WERI-Rb-1 (cell line): Measurements from ENCODE around the gene TNFAIP8.

ENCODE experiments used
- DNase-seq: peaks from one replicate; pipeline ENCODE4 v3.0.0-alpha.2; 2020
- H3K27ac ChIP-seq: fragments of 250-450 bp; sonication (Bioruptor Pico); 2 replicates; pipeline ENCODE4 v1.5.1; 2020; ENCODE audit warnings: mild to moderate bottlenecking, moderate library complexity
- H3K27me3 ChIP-seq: fragments of 250-450 bp; sonication (Bioruptor Pico); 2 replicates; pipeline ENCODE4 v1.5.1; 2021; ENCODE audit warnings: mild to moderate bottlenecking, low read depth, moderate library complexity; ENCODE audit not compliant: insufficient read depth, severe bottlenecking
- H3K36me3 ChIP-seq: fragments of 250-450 bp; sonication (Bioruptor Pico); 2 replicates; pipeline ENCODE4 v1.5.1; 2020; ENCODE audit warnings: mild to moderate bottlenecking, moderate library complexity
- H3K4me3 ChIP-seq: 2 replicates; pipeline ENCODE4 v1.5.1; 2011; ENCODE audit warnings: low read depth, mild to moderate bottlenecking, control low read depth, low read length
- H3K9me3 ChIP-seq: fragments of 250-450 bp; sonication (Bioruptor Pico); 2 replicates; pipeline ENCODE4 v1.5.1; 2021; ENCODE audit warnings: mild to moderate bottlenecking, moderate library complexity; ENCODE audit not compliant: severe bottlenecking
- TF ChIP-seq, protein P1 (sequence below): IDR thresholded peaks from 2 replicates; pipeline ENCODE4 v1.5.1; 2011; ENCODE audit warnings: low read depth, mild to moderate bottlenecking, control low read depth, inconsistent platforms, low read length

The TNFAIP8 gene

DNA sequence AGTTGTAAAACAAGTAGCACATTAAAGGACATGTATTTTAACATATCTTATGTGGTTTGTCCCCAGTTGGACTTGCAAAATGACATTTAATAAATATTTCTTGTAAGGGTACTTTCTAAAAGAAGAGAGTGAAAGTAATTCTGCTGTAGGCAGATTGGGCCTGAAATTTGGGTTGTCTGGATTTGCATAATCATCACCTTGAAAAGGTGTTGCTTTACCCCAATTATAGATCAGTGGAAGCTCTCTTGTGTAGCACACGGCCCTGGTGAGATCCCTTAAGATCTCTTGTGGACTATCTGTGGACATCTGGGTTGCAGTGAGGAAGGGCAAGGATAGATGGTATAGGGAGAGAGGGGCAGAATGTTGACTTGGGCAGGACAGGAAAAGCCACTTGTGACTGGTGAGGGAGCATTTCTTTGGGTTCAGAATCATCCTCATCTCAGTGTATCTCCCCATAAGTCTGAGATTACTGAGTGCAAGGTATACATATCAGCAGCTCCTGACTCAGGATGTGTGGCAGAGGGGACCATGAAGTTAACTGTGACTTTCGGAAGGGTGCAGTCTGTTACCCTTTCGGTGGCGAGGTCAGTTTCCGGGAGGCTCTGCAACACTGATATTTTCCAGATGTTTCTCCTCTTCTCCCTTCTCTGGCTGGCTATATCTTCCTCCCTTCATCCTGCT, 2.0 kb upstream of the TNFAIP8 start:
- TF ChIP-seq, protein P1, sequence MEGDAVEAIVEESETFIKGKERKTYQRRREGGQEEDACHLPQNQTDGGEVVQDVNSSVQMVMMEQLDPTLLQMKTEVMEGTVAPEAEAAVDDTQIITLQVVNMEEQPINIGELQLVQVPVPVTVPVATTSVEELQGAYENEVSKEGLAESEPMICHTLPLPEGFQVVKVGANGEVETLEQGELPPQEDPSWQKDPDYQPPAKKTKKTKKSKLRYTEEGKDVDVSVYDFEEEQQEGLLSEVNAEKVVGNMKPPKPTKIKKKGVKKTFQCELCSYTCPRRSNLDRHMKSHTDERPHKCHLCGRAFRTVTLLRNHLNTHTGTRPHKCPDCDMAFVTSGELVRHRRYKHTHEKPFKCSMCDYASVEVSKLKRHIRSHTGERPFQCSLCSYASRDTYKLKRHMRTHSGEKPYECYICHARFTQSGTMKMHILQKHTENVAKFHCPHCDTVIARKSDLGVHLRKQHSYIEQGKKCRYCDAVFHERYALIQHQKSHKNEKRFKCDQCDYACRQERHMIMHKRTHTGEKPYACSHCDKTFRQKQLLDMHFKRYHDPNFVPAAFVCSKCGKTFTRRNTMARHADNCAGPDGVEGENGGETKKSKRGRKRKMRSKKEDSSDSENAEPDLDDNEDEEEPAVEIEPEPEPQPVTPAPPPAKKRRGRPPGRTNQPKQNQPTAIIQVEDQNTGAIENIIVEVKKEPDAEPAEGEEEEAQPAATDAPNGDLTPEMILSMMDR, result no peak
- H3K9me3 ChIP-seq, result no peaks in the 10 kb centered on the region
- no peaks in the 10 kb centered on the region for H3K36me3 ChIP-seq
- H3K4me3 ChIP-seq, result no peak overlapping the region
- no peak for DNase-seq
- no peak overlapping the region for H3K27ac ChIP-seq
- no peaks in the 10 kb centered on the region for H3K27me3 ChIP-seq

DNA sequence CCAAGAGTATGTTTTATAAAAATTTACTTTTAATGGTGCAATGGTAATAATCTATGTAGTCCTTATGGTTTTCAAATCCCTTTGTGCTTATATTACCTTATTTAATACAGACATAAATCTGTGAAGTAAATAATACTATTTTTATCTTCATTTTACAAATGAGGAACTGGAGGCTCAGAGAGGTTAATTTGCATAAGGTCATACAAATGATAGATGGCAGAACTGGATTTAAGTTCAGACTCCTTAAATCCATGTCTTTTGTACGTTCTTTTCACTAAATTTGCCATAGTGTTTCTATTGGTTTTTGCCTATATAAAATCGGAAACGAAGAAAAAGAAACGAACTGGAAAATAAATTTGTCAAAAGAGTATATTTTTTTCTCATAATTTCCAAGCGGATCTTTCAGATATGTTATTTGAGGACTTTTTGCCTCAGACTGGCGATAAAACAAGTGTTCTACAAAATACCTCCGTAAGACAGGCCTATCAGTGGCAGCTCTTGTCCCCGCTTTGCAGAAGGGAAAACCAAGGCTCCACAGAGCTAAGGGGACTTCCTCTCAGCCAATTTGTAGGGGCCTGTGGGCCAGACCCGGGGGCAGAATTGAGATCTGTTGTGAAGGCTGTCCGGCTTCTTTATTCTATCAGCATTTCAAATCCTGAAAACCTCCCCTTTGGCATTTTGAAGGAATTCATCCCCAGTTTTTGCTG, 1.1 kb upstream of the TNFAIP8 start:
- H3K36me3 ChIP-seq, result no peaks in the 10 kb centered on the region
- H3K27me3 ChIP-seq, result no peaks in the 10 kb centered on the region
- DNase-seq, result no peak
- H3K27ac ChIP-seq, result no peak overlapping the region
- TF ChIP-seq, protein P1, result no peak
- no peaks in the 10 kb centered on the region for H3K9me3 ChIP-seq
- no peak overlapping the region for H3K4me3 ChIP-seq

DNA sequence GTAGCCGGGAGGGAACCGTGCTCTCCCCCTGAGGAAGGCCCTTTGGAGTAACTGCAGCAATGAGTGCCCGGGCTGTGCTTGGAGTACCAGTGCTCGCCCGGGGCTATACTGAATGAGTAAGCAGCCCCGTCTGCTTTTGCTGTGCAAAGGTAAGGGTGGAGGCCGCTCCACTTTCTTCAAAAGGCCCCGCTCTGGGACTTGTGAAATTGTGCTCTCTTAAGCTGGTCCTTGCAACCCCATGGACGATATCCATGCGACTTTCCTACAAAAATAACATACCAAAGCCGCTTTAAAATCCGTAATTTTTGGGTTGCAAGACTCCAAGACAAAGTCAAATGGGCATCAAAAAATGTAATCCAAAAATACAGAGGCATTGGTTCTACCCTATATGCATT, 578 bp upstream of the TNFAIP8 start:
- H3K27me3 ChIP-seq, result no peaks in the 10 kb centered on the region
- no peaks in the 10 kb centered on the region for H3K36me3 ChIP-seq
- H3K4me3 ChIP-seq, result no peak overlapping the region
- no peak overlapping the region for H3K27ac ChIP-seq
- TF ChIP-seq, protein P1, result no peak
- no peaks in the 10 kb centered on the region for H3K9me3 ChIP-seq
- DNase-seq, result no peak

DNA sequence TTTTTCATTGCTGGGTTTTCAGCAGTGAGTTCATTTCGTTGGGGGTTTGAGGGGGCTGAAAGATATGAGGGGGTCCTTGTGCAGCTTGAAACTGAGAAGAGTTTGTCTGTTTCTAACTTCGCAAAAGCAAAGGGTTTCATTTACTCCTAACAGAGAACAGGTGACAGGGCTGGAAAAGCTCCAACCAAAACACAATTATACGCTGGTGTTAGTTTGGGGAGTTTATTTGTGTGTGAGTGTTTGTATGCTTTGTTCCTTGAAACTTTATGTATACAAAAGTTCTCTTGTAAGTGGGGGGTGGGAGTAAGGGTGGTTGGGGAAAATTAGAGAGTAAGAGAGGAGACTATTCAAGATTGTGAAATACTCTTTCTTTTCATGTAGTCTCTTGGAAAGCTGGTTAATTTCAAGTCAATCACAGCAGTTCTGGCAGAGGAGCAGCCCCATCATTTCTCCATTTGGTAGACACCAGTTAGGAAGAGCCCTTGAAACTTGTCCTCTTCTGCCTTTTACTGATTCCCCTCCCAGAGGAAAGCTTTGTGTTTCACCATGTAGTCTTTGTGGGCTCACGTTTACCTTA, 881 bp downstream of the TNFAIP8 start:
- TF ChIP-seq, protein P1, result no peak
- Histone ChIP-seq H3K4me3 (no peak overlapping the region), H3K27me3 (no peaks in the 10 kb centered on the region), H3K9me3 (no peaks in the 10 kb centered on the region), H3K36me3 (0 out of 2 replicates have a peak, but pooled peaks cover 4% of the 10 kb centered on the region), H3K27ac (no peak overlapping the region)
- DNase-seq, result no peak

DNA sequence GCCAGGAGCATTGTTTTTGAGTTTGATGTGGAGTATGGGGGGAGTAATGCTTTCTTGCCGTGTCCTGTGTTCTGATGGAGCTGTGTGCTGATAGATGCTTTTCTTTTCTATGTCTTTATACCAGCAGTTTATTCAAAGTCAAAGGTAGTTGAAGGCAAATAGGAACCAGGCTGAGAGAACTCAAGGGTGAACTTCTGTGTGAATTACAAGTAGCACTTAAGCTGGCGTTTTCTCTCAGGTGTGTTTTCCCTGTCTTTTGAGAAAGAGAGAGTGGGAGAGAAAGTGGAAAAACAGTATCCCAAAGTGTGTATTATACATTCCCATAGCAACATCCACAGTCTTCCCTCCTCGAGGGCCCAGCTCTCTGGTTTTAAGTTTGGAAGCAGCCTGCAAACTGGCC, 1.5 kb downstream of the TNFAIP8 start:
- TF ChIP-seq, protein P1, result no peak
- no peak for DNase-seq
- H3K9me3 ChIP-seq, result no peaks in the 10 kb centered on the region
- H3K4me3 ChIP-seq, result no peak overlapping the region
- no peaks in the 10 kb centered on the region for H3K27me3 ChIP-seq
- no peak overlapping the region for H3K27ac ChIP-seq
- H3K36me3 ChIP-seq, result 0 out of 2 replicates have a peak, but pooled peaks cover 4% of the 10 kb centered on the region
